HCT116 (cell line): Measurements from ENCODE around the gene LARP1. TPM values are rescaled to one million over a fixed set of nuclear protein-coding genes. Genes with fewer than 3 reads are reported as not detected.

ENCODE experiments used
- ATAC-seq: fragments of 200-7000 bp; cut with Tn5 transposase; 2 replicates; pipeline ENCODE4 v1.9.1; 2020; ENCODE audit warnings: mild to moderate bottlenecking, moderate library complexity
- BruUV-seq: library from RNA; stranded (reverse); fragments of 400-500 nt; replicated peaks from 2 replicates; lab custom pipeline; 2021; lab: Mats Ljungman, UMichigan
- CTCF ChIA-PET: fragments of 300-600 bp; sonication (Branson Sonifier 250); formaldehyde crosslinking; loops from one replicate; lab custom pipeline; 2021; ENCODE audit warnings: antibody characterized with exemption; lab: Charles Lee
- POLR2A ChIA-PET: fragments of 300-600, 350-600 bp; sonication (Branson Sonifier 250); formaldehyde crosslinking; loops from one replicate; lab custom pipeline; 2021; ENCODE audit warnings: antibody characterized with exemption; lab: Charles Lee
- RAD21 ChIA-PET, 2 experiments: fragments of 300-600 bp; sonication (Branson Sonifier 250); formaldehyde crosslinking; loops; one replicate each; lab custom pipeline; 2023; ENCODE audit warnings: low total read pairs in 2 of 2; ENCODE audit not compliant: uncharacterized antibody in 2 of 2, unreplicated experiment in 2 of 2, low non-redundant PET in 1 of 2; lab: Charles Lee
- DNase-seq: peaks from one replicate; pipeline ENCODE4 v3.0.0-alpha.2; 2010; ENCODE audit warnings: low read depth, low spot score
- H2AFZ ChIP-seq: fragments of 200-600 bp; shearing (Covaris generic), sonication (generic); 2 replicates; pipeline ENCODE4 v1.6.1; 2017; ENCODE audit warnings: low read depth, mixed run types, mixed read lengths, antibody characterized with exemption, low read length; ENCODE audit not compliant: poor library complexity, severe bottlenecking
- H3K27ac ChIP-seq: 2 replicates; pipeline ENCODE4 v1.5.1; 2012; ENCODE audit warnings: low read depth, low read length
- H3K27me3 ChIP-seq: fragments of 200-600 bp; sonication (generic); 2 replicates; pipeline ENCODE4 v1.6.1; 2016; ENCODE audit warnings: mixed run types, low read length, mixed read lengths; ENCODE audit not compliant: insufficient read depth
- H3K36me3 ChIP-seq, 2 experiments: fragments of 200-500 bp in 1 of 2; fragments of 200-600 bp in 1 of 2; sonication (Bioruptor generic) in 1 of 2; sonication (generic) in 1 of 2; 2 replicates each; pipeline versions ENCODE4 v1.5.1 to v1.6.1; 2014 to 2016; ENCODE audit warnings: low read length in 2 of 2, inconsistent platforms in 1 of 2, mixed read lengths in 1 of 2, mixed run types in 1 of 2; ENCODE audit not compliant: insufficient read depth in 2 of 2, control insufficient read depth in 1 of 2
- H3K4me1 ChIP-seq, 2 experiments: fragments of 200-600 bp in 1 of 2; sonication (generic) in 1 of 2; 2 replicates each; pipeline versions ENCODE4 v1.5.1 to v1.6.1; 2012 to 2017; ENCODE audit warnings: low read length in 2 of 2, inconsistent platforms in 1 of 2, mild to moderate bottlenecking in 1 of 2, mixed read lengths in 1 of 2, mixed run types in 1 of 2, moderate library complexity in 1 of 2; ENCODE audit not compliant: insufficient read depth in 2 of 2, control insufficient read depth in 1 of 2
- H3K4me2 ChIP-seq: fragments of 200-600 bp; sonication (generic); 2 replicates; pipeline ENCODE4 v1.6.1; 2017; ENCODE audit warnings: mixed run types, low read length, mixed read lengths
- H3K4me3 ChIP-seq, 2 experiments: fragments of 200-600 bp in 1 of 2; sonication (generic) in 1 of 2; replicated peaks in 1 of 2; 2 replicates each; pipeline ENCODE4 v1.5.1; 2011 to 2016; ENCODE audit warnings: low read length in 2 of 2, control low read depth in 1 of 2, low read depth in 1 of 2, mild to moderate bottlenecking in 1 of 2, mixed read lengths in 1 of 2, mixed run types in 1 of 2
- H3K79me2 ChIP-seq: fragments of 200-600 bp; sonication (generic); 2 replicates; pipeline ENCODE4 v1.6.1; 2017; ENCODE audit warnings: mild to moderate bottlenecking, mixed run types, low read length, moderate library complexity, mixed read lengths; ENCODE audit not compliant: insufficient read depth
- H3K9ac ChIP-seq: fragments of 200-600 bp; sonication (generic); 2 replicates; pipeline ENCODE4 v1.6.1; 2016; ENCODE audit warnings: low read length, mixed read lengths
- H3K9me2 ChIP-seq: fragments of 200-600 bp; sonication (generic), shearing (Covaris generic); 2 replicates; pipeline ENCODE4 v1.6.1; 2017; ENCODE audit warnings: mixed run types, mild to moderate bottlenecking, moderate library complexity; ENCODE audit not compliant: insufficient read depth
- H3K9me3 ChIP-seq, 2 experiments: fragments of 200-500 bp in 1 of 2; fragments of 200-600 bp in 1 of 2; sonication (Bioruptor generic) in 1 of 2; sonication (generic) in 1 of 2; 2 replicates each; pipeline ENCODE4 v1.6.1; 2014 to 2017; ENCODE audit warnings: low read length in 2 of 2, mixed read lengths in 2 of 2, inconsistent platforms in 1 of 2, low read depth in 1 of 2, mild to moderate bottlenecking in 1 of 2, mixed run types in 1 of 2, moderate library complexity in 1 of 2; ENCODE audit not compliant: control insufficient read depth in 1 of 2, insufficient read depth in 1 of 2
- H4K20me1 ChIP-seq: fragments of 200-600 bp; sonication (generic), shearing (Covaris generic); 2 replicates; pipeline ENCODE4 v1.6.1; 2017; ENCODE audit warnings: mixed run types, mild to moderate bottlenecking, moderate library complexity; ENCODE audit not compliant: insufficient read depth
- CBX3 ChIP-seq: IDR thresholded peaks from 2 replicates; pipeline ENCODE4 v1.6.1; 2012; ENCODE audit warnings: low read depth
- CTCF ChIP-seq, 3 experiments: fragments of 200-600 bp in 1 of 3; sonication (generic) in 1 of 3; IDR thresholded peaks in 2 of 3; conservative IDR thresholded peaks in 1 of 3; 2 replicates each; pipeline ENCODE4 v1.5.1; 2012 to 2017; ENCODE audit warnings: low read depth in 2 of 3, low read length in 2 of 3, antibody characterized with exemption in 1 of 3, borderline replicate concordance in 1 of 3, control low read depth in 1 of 3, mild to moderate bottlenecking in 1 of 3, mixed read lengths in 1 of 3, mixed run types in 1 of 3, moderate library complexity in 1 of 3; ENCODE audit not compliant: insufficient read depth in 1 of 3
- EGR1 ChIP-seq: IDR thresholded peaks from 2 replicates; pipeline ENCODE4 v1.6.1; 2012; ENCODE audit warnings: low read depth
- ELF1 ChIP-seq: IDR thresholded peaks from 2 replicates; pipeline ENCODE4 v1.6.1; 2012; ENCODE audit warnings: low read depth, borderline replicate concordance
- EZH2 ChIP-seq: fragments of 200-600 bp; sonication (generic); IDR thresholded peaks from 2 replicates; pipeline ENCODE4 v1.6.1; 2017; ENCODE audit warnings: antibody characterized with exemption, mixed run types
- EZH2phosphoT487 ChIP-seq: fragments of 200-600 bp; IDR thresholded peaks from 2 replicates; pipeline ENCODE4 v1.6.1; 2018; ENCODE audit warnings: antibody characterized with exemption, borderline replicate concordance
- FOSL1 ChIP-seq: IDR thresholded peaks from 2 replicates; pipeline ENCODE4 v1.6.1; 2012; ENCODE audit warnings: low read depth
- JUND ChIP-seq: IDR thresholded peaks from 2 replicates; pipeline ENCODE4 v1.6.1; 2012
- MAX ChIP-seq: IDR thresholded peaks from 2 replicates; pipeline ENCODE4 v1.6.1; 2012
- POLR2AphosphoS5 ChIP-seq: IDR thresholded peaks from 2 replicates; pipeline ENCODE4 v1.6.1; 2011; ENCODE audit warnings: mild to moderate bottlenecking, low read depth, low read length, moderate library complexity
- RAD21 ChIP-seq: IDR thresholded peaks from 2 replicates; pipeline ENCODE4 v1.6.1; 2012; ENCODE audit warnings: low read depth, mild to moderate bottlenecking
- SIN3A ChIP-seq: IDR thresholded peaks from 2 replicates; pipeline ENCODE4 v1.6.1; 2012; ENCODE audit warnings: low read depth
- SP1 ChIP-seq: IDR thresholded peaks from 2 replicates; pipeline ENCODE4 v1.6.1; 2012; ENCODE audit warnings: low read depth
- SRF ChIP-seq: IDR thresholded peaks from 2 replicates; pipeline ENCODE4 v1.6.1; 2012; ENCODE audit warnings: low read depth
- TCF7L2 ChIP-seq: IDR thresholded peaks from 2 replicates; pipeline ENCODE4 v1.7.0; 2011; ENCODE audit warnings: borderline replicate concordance, inconsistent platforms; ENCODE audit not compliant: insufficient read depth, insufficient read length; ENCODE audit errors: extremely low read depth
- ZBTB33 ChIP-seq: IDR thresholded peaks from 2 replicates; pipeline ENCODE4 v1.6.1; 2011; ENCODE audit warnings: mild to moderate bottlenecking, low read length, moderate library complexity; ENCODE audit not compliant: insufficient replicate concordance; ENCODE audit errors: extremely low read depth
- ZFX ChIP-seq: fragments of 450-650 bp; IDR thresholded peaks from 2 replicates; pipeline ENCODE4 v1.6.1; 2017
- ZNF274 ChIP-seq: fragments of 200-500 bp; sonication (Bioruptor generic); IDR thresholded peaks from 2 replicates; pipeline ENCODE4 v1.6.1; 2014; ENCODE audit warnings: mild to moderate bottlenecking, low read depth, low read length, inconsistent platforms
- intact Hi-C: fragments of 100-400 bp; cut with micrococcal nuclease; formaldehyde crosslinking; loops from 2 replicates; pipeline ENCODE4 v1.10.0; 2022
- total RNA-seq: library from RNA; stranded (reverse); gene quantifications from one replicate; pipeline ENCODE4 v1.2.1, GENCODE V29; 2021; ENCODE audit not compliant: unreplicated experiment
- TF ChIP-seq, protein P1 (sequence below): IDR thresholded peaks from 2 replicates; pipeline ENCODE4 v1.6.1; 2012
- TF ChIP-seq, protein P2 (sequence below): IDR thresholded peaks from 2 replicates; pipeline ENCODE4 v1.6.1; 2012; ENCODE audit warnings: low read depth

The LARP1 gene
- total RNA-seq, 1 experiment from 2014 or later: 201 TPM

- ChIA-PET POLR2A (no interaction called here), CTCF (no interaction called here), RAD21 (no interaction called here)
- Histone ChIP-seq H2AFZ (no peak overlapping the region), H3K9ac (no peak overlapping the region), H3K9me2 (no peaks in the 10 kb centered on the region), H4K20me1 (peaks cover 8% of the 10 kb centered on the region), H3K36me3 (peaks cover 46 to 79% of the 10 kb centered on the region in 2 experiments), H3K4me3 (no peak overlapping the region), H3K9me3 (no peaks in the 10 kb centered on the region), H3K79me2 (peaks cover 32% of the 10 kb centered on the region; the same call in 1 of the 2 replicates), H3K27ac (no peak overlapping the region), H3K27me3 (no peaks in the 10 kb centered on the region), H3K4me1 (no peaks in the 10 kb centered on the region), H3K4me2 (no peak overlapping the region)
- no TSS peak for BruUV-seq
- TF ChIP-seq, protein P1, sequence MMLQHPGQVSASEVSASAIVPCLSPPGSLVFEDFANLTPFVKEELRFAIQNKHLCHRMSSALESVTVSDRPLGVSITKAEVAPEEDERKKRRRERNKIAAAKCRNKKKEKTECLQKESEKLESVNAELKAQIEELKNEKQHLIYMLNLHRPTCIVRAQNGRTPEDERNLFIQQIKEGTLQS: no peak
- TF ChIP-seq POLR2AphosphoS5 (no peak), RAD21 (no peak), SRF (no peak), SIN3A (no peak), MAX (no peak), SP1 (no peak), ZNF274 (no peak), JUND (no peak), ZBTB33 (no peak), TCF7L2 (no peak), CTCF (IDR thresholded peaks at IDR 0.05 in 2 of 3, conservative IDR thresholded peaks at IDR 0.05 in 1 of 3; ENCODE audit: borderline replicate concordance in 1 of 3, insufficient read depth in 1 of 3, low read depth in 2 of 3, low read length in 2 of 3) (no peak), CBX3 (no peak), EGR1 (no peak), ZFX (no peak), EZH2 (no peak), FOSL1 (no peak), ELF1 (no peak), EZH2phosphoT487 (no peak)
- TF ChIP-seq, protein P2, sequence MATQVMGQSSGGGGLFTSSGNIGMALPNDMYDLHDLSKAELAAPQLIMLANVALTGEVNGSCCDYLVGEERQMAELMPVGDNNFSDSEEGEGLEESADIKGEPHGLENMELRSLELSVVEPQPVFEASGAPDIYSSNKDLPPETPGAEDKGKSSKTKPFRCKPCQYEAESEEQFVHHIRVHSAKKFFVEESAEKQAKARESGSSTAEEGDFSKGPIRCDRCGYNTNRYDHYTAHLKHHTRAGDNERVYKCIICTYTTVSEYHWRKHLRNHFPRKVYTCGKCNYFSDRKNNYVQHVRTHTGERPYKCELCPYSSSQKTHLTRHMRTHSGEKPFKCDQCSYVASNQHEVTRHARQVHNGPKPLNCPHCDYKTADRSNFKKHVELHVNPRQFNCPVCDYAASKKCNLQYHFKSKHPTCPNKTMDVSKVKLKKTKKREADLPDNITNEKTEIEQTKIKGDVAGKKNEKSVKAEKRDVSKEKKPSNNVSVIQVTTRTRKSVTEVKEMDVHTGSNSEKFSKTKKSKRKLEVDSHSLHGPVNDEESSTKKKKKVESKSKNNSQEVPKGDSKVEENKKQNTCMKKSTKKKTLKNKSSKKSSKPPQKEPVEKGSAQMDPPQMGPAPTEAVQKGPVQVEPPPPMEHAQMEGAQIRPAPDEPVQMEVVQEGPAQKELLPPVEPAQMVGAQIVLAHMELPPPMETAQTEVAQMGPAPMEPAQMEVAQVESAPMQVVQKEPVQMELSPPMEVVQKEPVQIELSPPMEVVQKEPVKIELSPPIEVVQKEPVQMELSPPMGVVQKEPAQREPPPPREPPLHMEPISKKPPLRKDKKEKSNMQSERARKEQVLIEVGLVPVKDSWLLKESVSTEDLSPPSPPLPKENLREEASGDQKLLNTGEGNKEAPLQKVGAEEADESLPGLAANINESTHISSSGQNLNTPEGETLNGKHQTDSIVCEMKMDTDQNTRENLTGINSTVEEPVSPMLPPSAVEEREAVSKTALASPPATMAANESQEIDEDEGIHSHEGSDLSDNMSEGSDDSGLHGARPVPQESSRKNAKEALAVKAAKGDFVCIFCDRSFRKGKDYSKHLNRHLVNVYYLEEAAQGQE: no peak
- intact Hi-C loops: no loop called here
- ATAC-seq (no peak), DNase-seq (no peak)
Observed at GRCh38 chr5:154811239-154811638, 56.1 kb downstream of the LARP1 start.
